ENCODE results near the gene LCN1. TPM values are rescaled to one million over a fixed set of nuclear protein-coding genes. Genes with fewer than 3 reads are reported as not detected.

The LCN1 gene
- total RNA-seq, 4 donors from 2014 or later: not detected

- DNase-seq: no peak
- WGBS, 2 donors: 43% methylated on average over 5 to 6 of the region's 17 CpGs
These were observed 29.2 kb downstream of the LCN1 start for GRCh38 chr9:135550344-135550918.

GRCh38 chr9:135551031-135551430 lies 29.8 kb downstream of the LCN1 start:
- H3K4me1 ChIP-seq: no peaks in the 10 kb centered on the region
- H3K4me3 ChIP-seq: no peak overlapping the region
- H3K36me3 ChIP-seq: no peaks in the 10 kb centered on the region
- TF ChIP-seq POLR2A (IDR thresholded peaks at IDR 0.05) (no peak), CTCF (IDR thresholded peaks at IDR 0.05) (no peak)
- intact Hi-C loops (cut with DNase I): no loop called here
- H3K9me3 ChIP-seq: no peaks in the 10 kb centered on the region
- peaks cover 0 to 39% (median 0%) of the 10 kb centered on the region in 4 donors for H3K27me3 ChIP-seq
- DNase-seq: no peak
- H3K27ac ChIP-seq: no peak overlapping the region
- WGBS, 2 donors: 56 to 71% methylated on average over 4 to 10 of the region's 14 CpGs

More at GRCh38 chr9:135550344-135550918, 29.2 kb downstream of the LCN1 start:
- no peak overlapping the region for H3K27ac ChIP-seq
- no peak overlapping the region for H3K4me3 ChIP-seq
- H3K27me3 ChIP-seq: peaks cover 0 to 39% (median 0%) of the 10 kb centered on the region in 4 donors
- no peak for TF ChIP-seq CTCF (IDR thresholded peaks at IDR 0.05)
- no peak for TF ChIP-seq POLR2A (IDR thresholded peaks at IDR 0.05)
- intact Hi-C loops (cut with DNase I): no loop called here
- no peaks in the 10 kb centered on the region for H3K36me3 ChIP-seq
- H3K4me1 ChIP-seq: no peaks in the 10 kb centered on the region
- no peaks in the 10 kb centered on the region for H3K9me3 ChIP-seq

GRCh38 chr9:135551456-135551855 lies 30.2 kb downstream of the LCN1 start:
- WGBS, 2 donors: 80% methylated on average over 1 of the region's 13 CpGs; no CpG with 5 or more reads in 1 of the 2 donors
- no peak overlapping the region for H3K27ac ChIP-seq

GRCh38 chr9:135552021-135552697 lies 30.9 kb downstream of the LCN1 start:
- Histone ChIP-seq H3K9me3 (no peaks in the 10 kb centered on the region), H3K4me3 (no peak overlapping the region), H3K4me1 (no peaks in the 10 kb centered on the region), H3K27me3 (peaks cover 0 to 37% (median 0%) of the 10 kb centered on the region in 4 donors), H3K27ac (no peak overlapping the region), H3K36me3 (no peaks in the 10 kb centered on the region)
- no peak for DNase-seq
- 73 to 87% methylated on average over 3 to 14 of the region's 18 CpGs for WGBS, 2 donors
- intact Hi-C loops (cut with DNase I): no loop called here
- TF ChIP-seq CTCF (IDR thresholded peaks at IDR 0.05) (no peak), POLR2A (IDR thresholded peaks at IDR 0.05) (no peak)

More at GRCh38 chr9:135551456-135551855, 30.2 kb downstream of the LCN1 start:
- intact Hi-C loops (cut with DNase I): no loop called here
- H3K4me3 ChIP-seq: no peak overlapping the region
- no peaks in the 10 kb centered on the region for H3K9me3 ChIP-seq
- H3K4me1 ChIP-seq: no peaks in the 10 kb centered on the region
- H3K36me3 ChIP-seq: no peaks in the 10 kb centered on the region
- H3K27me3 ChIP-seq: peaks cover 0 to 39% (median 0%) of the 10 kb centered on the region in 4 donors
- no peak for DNase-seq
- TF ChIP-seq POLR2A (IDR thresholded peaks at IDR 0.05) (no peak), CTCF (IDR thresholded peaks at IDR 0.05) (no peak)

GRCh38 chr9:135552698-135553171 lies 31.5 kb downstream of the LCN1 start:
- WGBS, 2 donors: 79 to 83% methylated on average over 8 to 10 of the region's 19 CpGs
- no peak overlapping the region for H3K27ac ChIP-seq
- no peak for DNase-seq

More at GRCh38 chr9:135552698-135553171, 31.5 kb downstream of the LCN1 start:
- H3K27me3 ChIP-seq: peaks cover 0 to 32% (median 0%) of the 10 kb centered on the region in 4 donors
- H3K4me1 ChIP-seq: no peaks in the 10 kb centered on the region
- H3K9me3 ChIP-seq: no peaks in the 10 kb centered on the region
- H3K4me3 ChIP-seq: no peak overlapping the region
- H3K36me3 ChIP-seq: no peaks in the 10 kb centered on the region
- intact Hi-C loops (cut with DNase I): no loop called here
- TF ChIP-seq CTCF (IDR thresholded peaks at IDR 0.05) (no peak), POLR2A (IDR thresholded peaks at IDR 0.05) (no peak)

All from esophagus squamous epithelium (tissue), 5 donors.